Spleen (tissue), 11 donors: ENCODE data around the gene HSFX3. TPM values are rescaled to one million over a fixed set of nuclear protein-coding genes. Genes with fewer than 3 reads are reported as not detected.
A peak's percentile ranks its signal among the peaks of the same experiment; 100 is the strongest.
"Not testable (repeated sequence)": the region's sequence is repeated elsewhere in the genome, so short reads cannot be mapped to it uniquely, and the experiment has no call there.

Experiments used
- DNase-seq: peaks from one replicate; pipeline ENCODE4 v3.0.0-alpha.2; 2020
- H3K27ac ChIP-seq, 8 donors: fragments of 200-600 bp; sonication (generic) in 7 of 8; 1 replicate in 4 of 8; 2 replicates in 4 of 8; pipeline versions ENCODE4 v1.5.0 to v1.8.0; 2016 to 2021; ENCODE audit warnings: inconsistent platforms in 4 of 8, mild to moderate bottlenecking in 4 of 8, moderate library complexity in 1 of 8
- H3K27me3 ChIP-seq, 7 donors: fragments of 200-600 bp; sonication (generic) in 6 of 7; replicated peaks in 1 of 7; 1 replicate in 4 of 7; 2 replicates in 3 of 7; pipeline versions ENCODE4 v1.5.0 to v1.8.0; 2016 to 2021; ENCODE audit warnings: inconsistent platforms in 3 of 7, mild to moderate bottlenecking in 1 of 7
- H3K36me3 ChIP-seq, 6 donors: fragments of 200-600 bp; sonication (generic) in 5 of 6; 1 replicate in 4 of 6; 2 replicates in 2 of 6; pipeline versions ENCODE4 v1.5.0 to v1.8.0; 2016 to 2021; ENCODE audit warnings: inconsistent platforms in 2 of 6
- H3K4me1 ChIP-seq, 6 donors: fragments of 200-600 bp; sonication (generic) in 5 of 6; 1 replicate in 3 of 6; 2 replicates in 3 of 6; pipeline versions ENCODE4 v1.5.0 to v1.8.0; 2016 to 2021; ENCODE audit warnings: inconsistent platforms in 3 of 6
- H3K4me3 ChIP-seq, 8 donors: fragments of 200-600 bp; sonication (generic) in 7 of 8; 1 replicate in 4 of 8; 2 replicates in 4 of 8; pipeline versions ENCODE4 v1.5.0 to v1.8.0; 2016 to 2021; ENCODE audit warnings: inconsistent platforms in 4 of 8, mild to moderate bottlenecking in 4 of 8, moderate library complexity in 2 of 8
- H3K9me3 ChIP-seq, 8 donors: fragments of 200-600 bp; sonication (generic) in 7 of 8; 1 replicate in 4 of 8; 2 replicates in 4 of 8; pipeline versions ENCODE4 v1.5.0 to v1.8.0; 2016 to 2021; ENCODE audit warnings: inconsistent platforms in 4 of 8
- CTCF ChIP-seq, 11 experiments: fragments of 200-600 bp in 7 of 11; fragments of 450-650 bp in 4 of 11; sonication (generic) in 4 of 11; IDR thresholded peaks in 8 of 11; conservative IDR thresholded peaks in 3 of 11; 1 replicate in 7 of 11; 2 replicates in 4 of 11; pipeline versions ENCODE4 v1.4.0 to v1.8.0; 2016 to 2021; ENCODE audit warnings: antibody characterized with exemption in 11 of 11, inconsistent platforms in 4 of 11, mild to moderate bottlenecking in 1 of 11
- POLR2A ChIP-seq, 3 donors: fragments of 450-650 bp; IDR thresholded peaks; one replicate each; pipeline ENCODE4 v1.5.1; 2017; ENCODE audit warnings: antibody characterized with exemption in 3 of 3, mild to moderate bottlenecking in 1 of 3
- POLR2AphosphoS5 ChIP-seq, 3 donors: sonication (generic); formaldehyde crosslinking; IDR thresholded peaks; one replicate each; pipeline ENCODE4 v1.5.1; 2017; ENCODE audit warnings: antibody characterized with exemption in 3 of 3
- WGBS, 5 donors: extraction: QIAGEN DNeasy Blood & Tissue Kit in 3 of 5; methylation state at CpG; one replicate each; pipeline versions ENCODE4 v1.1.5 to v1.1.7; 2013 to 2018; 5-methylcytosine and 5-hydroxymethylcytosine counted together
- intact Hi-C: fragments of 100-400 bp; cut with DNase I; formaldehyde crosslinking; loops from one replicate; pipeline ENCODE4 v1.15.0; 2023; ENCODE audit warnings: low total_unique reads
- polyA plus RNA-seq, 3 donors: library from polyadenylated mRNA; stranded (reverse); fragments of 200-250 nt; gene quantifications; one replicate each; pipeline ENCODE4 v1.2.1, GENCODE V29; 2013
- total RNA-seq, 7 donors: library from RNA; depleted of rRNA in 3 of 7; stranded (reverse); fragments of >200 nt in 3 of 7; fragmentation: NEBNext Ultra II Directional in 4 of 7; extraction: Animal tissue kit (Norgen Biotek cat#: 25700) in 4 of 7; gene quantifications; one replicate each; pipeline versions ENCODE4 v1.1.0 to v1.2.1, GENCODE V29; 2016 to 2021
- donor health status: healthy with polysubstance abuse.
- donor health status: DM: no; HTN: no; CAD: no; lungs with moderate emphysema.
- donor health status: DM: no; HTN: no; CAD: no.
- donor health status: Bipolar disorder and iron deficiency.
- donor health status: healthy.
- donor health status: DM: no; HTN: no; CAD: no.
- donor health status: DM: yes; HTN: yes; CAD: no.

HSFX3 gene
- total and polyA plus RNA-seq, 10 donors: 0.11 TPM; not detected in 9

- Histone ChIP-seq H3K4me1 (peaks cover 0 to 37% (median 4%) of the 10 kb centered on the region in 6 donors), H3K27me3 (no peaks in the 10 kb centered on the region), H3K36me3 (peaks cover 0 to 36% (median 26%) of the 10 kb centered on the region in 6 donors), H3K27ac (peak overlapping the region; percentile 77 to 96 (median 94)), H3K9me3 (no peaks in the 10 kb centered on the region), H3K4me3 (peak overlapping the region; percentile 36 to 78 (median 52))
- DNase-seq: peak; percentile 88
- TF ChIP-seq POLR2A (IDR thresholded peaks at IDR 0.05) (no peak), CTCF (IDR thresholded peaks at IDR 0.05 in 8 of 11, conservative IDR thresholded peaks at IDR 0.05 in 3 of 11) (peak in 7 of 11 experiments; percentile 13 to 49 (median 43)), POLR2AphosphoS5 (IDR thresholded peaks at IDR 0.05) (peak in 2 of 3 donors; percentile 17 to 38)
- intact Hi-C loops: no loop called here
- 22 to 45% (median 39%) methylated on average over 8 to 10 of the region's 10 CpGs for WGBS, 5 donors
Observed at GRCh38 chrX:149504226-149504914, 45.4 kb downstream of the HSFX3 start.

GRCh38 chrX:149503446-149503845 is 46.3 kb downstream of the HSFX3 start:
- H3K27ac ChIP-seq: peak overlapping the region in 4 of 8 donors; percentile 95 to 96 (median 96)
- peaks cover 0 to 45% (median 28%) of the 10 kb centered on the region in 6 donors for H3K36me3 ChIP-seq
- 14 to 48% (median 24%) methylated on average over 2 to 6 of the region's 10 CpGs; no CpG with 5 or more reads in 1 of the 5 donors for WGBS, 5 donors
- peak in 2 of 3 donors; percentile 18 to 37 for TF ChIP-seq POLR2AphosphoS5 (IDR thresholded peaks at IDR 0.05)
- H3K9me3 ChIP-seq, intact Hi-C loops, DNase-seq, H3K27me3 ChIP-seq: not testable (repeated sequence)
- peak overlapping the region in 5 of 8 donors; percentile 49 to 78 (median 52) for H3K4me3 ChIP-seq
- peaks cover 0 to 37% (median 4%) of the 10 kb centered on the region in 6 donors for H3K4me1 ChIP-seq

- not testable (repeated sequence) for DNase-seq
- H3K4me3 ChIP-seq: peak overlapping the region in 1 of 8 donors; percentile 78
Observed at GRCh38 chrX:149502923-149503322, 46.8 kb downstream of the HSFX3 start.

GRCh38 chrX:149499766-149500165 is 50.0 kb downstream of the HSFX3 start:
- DNase-seq: no peak
- Histone ChIP-seq H3K27ac (no peak overlapping the region), H3K9me3 (no peaks in the 10 kb centered on the region), H3K36me3 (peaks cover 0 to 82% (median 63%) of the 10 kb centered on the region in 6 donors), H3K4me1 (peaks cover 0 to 30% (median 2%) of the 10 kb centered on the region in 6 donors), H3K4me3 (no peak overlapping the region), H3K27me3 (no peaks in the 10 kb centered on the region)
- TF ChIP-seq POLR2AphosphoS5 (IDR thresholded peaks at IDR 0.05) (no peak), POLR2A (IDR thresholded peaks at IDR 0.05) (no peak), CTCF (IDR thresholded peaks at IDR 0.05 in 8 of 11, conservative IDR thresholded peaks at IDR 0.05 in 3 of 11) (no peak)
- 59 to 91% (median 77%) methylated on average over 5 of the region's 5 CpGs for whole genome bisulfite sequencing, 5 donors
- intact Hi-C loops: no loop called here

More at GRCh38 chrX:149502923-149503322, 46.8 kb downstream of the HSFX3 start:
- H3K27ac ChIP-seq: peak overlapping the region in 2 of 8 donors; percentile 47 to 96
- intact Hi-C loops, H3K9me3 ChIP-seq, H3K27me3 ChIP-seq: not testable (repeated sequence)
- peaks cover 0 to 37% (median 4%) of the 10 kb centered on the region in 6 donors for H3K4me1 ChIP-seq
- WGBS, 5 donors: 42 to 65% (median 50%) methylated on average over 2 to 5 of the region's 5 CpGs
- H3K36me3 ChIP-seq: peaks cover 0 to 50% (median 33%) of the 10 kb centered on the region in 6 donors

GRCh38 chrX:149498767-149499166 is 51.0 kb downstream of the HSFX3 start:
- no peak for DNase-seq
- peaks cover 0 to 22% (median 1%) of the 10 kb centered on the region in 6 donors for H3K4me1 ChIP-seq
- intact Hi-C loops: no loop called here
- H3K36me3 ChIP-seq: peaks cover 0 to 92% (median 72%) of the 10 kb centered on the region in 6 donors
- no peak overlapping the region for H3K27ac ChIP-seq
- TF ChIP-seq CTCF (IDR thresholded peaks at IDR 0.05 in 8 of 11, conservative IDR thresholded peaks at IDR 0.05 in 3 of 11) (no peak), POLR2A (IDR thresholded peaks at IDR 0.05) (no peak), POLR2AphosphoS5 (IDR thresholded peaks at IDR 0.05) (no peak)
- H3K4me3 ChIP-seq: no peak overlapping the region
- H3K27me3 ChIP-seq: no peaks in the 10 kb centered on the region
- no peaks in the 10 kb centered on the region for H3K9me3 ChIP-seq
- WGBS, 5 donors: 84 to 93% (median 91%) methylated on average over 4 of the region's 4 CpGs
